NCI-H82 treated with DMSO at 0.1 percent for 48 hours (cell line): Measurements from ENCODE around the gene SLC25A34.

Source experiments
- DNase-seq: peaks from one replicate; lab custom pipeline; 2025; ENCODE audit not compliant: unreplicated experiment; lab: John Stamatoyannopoulos, UW

SLC25A34 gene

DNA sequence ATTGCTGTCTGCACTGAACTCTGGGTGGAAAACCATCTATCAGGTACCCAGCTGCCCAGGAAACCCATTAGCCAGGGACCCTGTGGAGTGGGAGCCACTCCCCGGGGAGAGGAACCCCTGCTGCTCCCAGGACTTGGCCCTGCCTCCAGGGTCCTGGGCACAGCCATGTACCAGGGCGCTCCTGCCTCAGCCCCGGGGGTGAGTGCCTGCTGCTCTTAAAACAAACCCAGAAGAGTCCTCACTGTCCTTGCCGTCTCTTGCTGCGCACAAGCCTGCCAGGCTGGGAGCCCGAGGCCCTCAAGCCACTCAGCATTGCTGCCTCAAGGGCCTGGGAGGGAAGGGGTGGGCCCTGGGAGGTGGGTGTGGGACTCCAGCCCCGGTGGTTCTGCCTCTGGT, 3.4 kb upstream of the SLC25A34 start:
- no peak for DNase-seq

DNA sequence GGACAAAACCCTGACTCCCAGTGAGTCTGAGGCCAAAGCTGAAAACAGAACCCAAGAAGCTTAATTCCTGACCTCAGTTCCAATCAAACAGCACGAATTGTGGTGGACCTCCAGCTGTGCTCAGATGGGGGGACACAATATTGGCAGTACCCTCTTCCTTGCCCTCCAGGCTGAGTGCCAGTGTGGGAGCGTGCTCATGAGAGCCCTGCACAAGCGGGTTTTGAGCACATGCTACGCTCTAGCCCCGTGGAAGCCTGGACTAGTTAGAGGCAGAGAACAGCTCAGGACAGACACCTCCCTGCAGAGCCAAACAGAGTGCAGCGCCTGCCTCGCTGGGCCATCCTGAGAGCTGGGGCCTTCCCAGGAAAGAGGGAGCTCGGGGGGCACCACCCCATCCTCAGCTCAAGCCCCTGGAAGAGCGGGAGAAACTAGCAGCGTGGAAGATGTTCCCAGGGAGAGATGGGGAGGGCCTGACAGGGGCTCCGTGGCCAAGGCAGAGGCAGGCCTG, 2.8 kb upstream of the SLC25A34 start:
- DNase-seq: no peak

DNA sequence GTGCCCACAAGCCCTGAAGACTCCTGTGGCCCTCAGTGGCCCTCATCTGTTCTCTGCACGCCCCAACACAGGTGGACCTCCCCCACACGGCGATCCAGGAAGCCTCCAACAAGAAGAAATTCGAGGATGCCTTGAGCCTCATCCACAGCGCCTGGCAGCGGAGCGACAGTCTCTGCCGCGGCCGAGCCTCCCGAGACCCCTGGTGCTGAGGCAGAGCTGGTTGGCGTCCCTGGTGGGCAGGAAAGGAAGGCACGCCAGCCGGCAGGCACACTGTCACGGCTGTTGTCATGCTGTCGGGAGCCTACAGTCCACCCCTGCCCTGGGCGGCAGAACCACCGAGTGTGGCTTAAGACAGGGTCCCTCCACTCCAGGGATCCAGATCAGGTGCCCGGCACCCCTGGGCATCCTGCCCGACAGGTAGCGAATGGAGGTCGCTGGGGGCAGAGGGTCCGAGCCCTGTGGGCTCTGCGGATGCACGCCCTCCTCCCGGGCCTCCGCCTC, 2.3 kb upstream of the SLC25A34 start:
- DNase-seq: no peak

DNA sequence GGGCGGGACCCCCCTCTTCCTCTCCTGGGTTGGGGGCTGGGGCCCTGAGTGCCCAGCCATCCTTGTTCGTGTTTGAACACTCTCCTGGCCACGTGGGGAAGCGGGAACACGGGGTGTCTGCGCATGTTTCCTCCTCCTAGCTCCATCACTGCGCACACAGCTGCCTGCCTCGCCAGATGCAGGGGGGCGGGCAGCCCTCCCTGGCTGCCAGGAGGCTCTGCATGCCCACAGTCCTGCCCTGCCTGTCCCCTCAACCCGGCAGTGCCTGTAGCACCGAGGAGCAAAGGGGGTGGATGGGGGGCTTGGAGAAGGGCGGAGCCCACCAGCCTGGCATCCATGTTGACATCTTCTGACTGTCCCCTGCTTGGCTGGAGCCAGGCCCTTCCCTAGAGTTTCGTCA, 1.8 kb upstream of the SLC25A34 start:
- no peak for DNase-seq

DNA sequence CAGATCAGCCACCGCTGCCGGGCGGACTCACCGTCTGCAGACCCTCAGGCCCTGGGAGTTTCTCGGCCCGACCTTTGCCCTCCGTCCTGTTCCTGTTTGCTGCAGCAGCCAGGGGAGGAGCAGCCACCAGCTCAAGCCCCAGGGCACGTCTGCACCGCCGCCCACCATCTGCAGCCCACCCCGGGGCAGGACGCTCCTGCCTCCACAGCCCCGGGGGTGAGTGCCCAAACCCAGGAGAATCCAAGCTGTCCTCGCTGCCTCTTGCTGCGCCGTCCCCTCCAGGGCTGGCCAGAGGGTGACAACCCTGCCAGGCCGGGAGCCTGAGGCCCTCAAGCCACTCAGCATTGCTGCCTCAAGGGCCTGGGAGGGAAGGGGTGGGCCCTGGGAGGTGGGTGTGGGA, 1.2 kb upstream of the SLC25A34 start:
- DNase-seq: no peak

DNA sequence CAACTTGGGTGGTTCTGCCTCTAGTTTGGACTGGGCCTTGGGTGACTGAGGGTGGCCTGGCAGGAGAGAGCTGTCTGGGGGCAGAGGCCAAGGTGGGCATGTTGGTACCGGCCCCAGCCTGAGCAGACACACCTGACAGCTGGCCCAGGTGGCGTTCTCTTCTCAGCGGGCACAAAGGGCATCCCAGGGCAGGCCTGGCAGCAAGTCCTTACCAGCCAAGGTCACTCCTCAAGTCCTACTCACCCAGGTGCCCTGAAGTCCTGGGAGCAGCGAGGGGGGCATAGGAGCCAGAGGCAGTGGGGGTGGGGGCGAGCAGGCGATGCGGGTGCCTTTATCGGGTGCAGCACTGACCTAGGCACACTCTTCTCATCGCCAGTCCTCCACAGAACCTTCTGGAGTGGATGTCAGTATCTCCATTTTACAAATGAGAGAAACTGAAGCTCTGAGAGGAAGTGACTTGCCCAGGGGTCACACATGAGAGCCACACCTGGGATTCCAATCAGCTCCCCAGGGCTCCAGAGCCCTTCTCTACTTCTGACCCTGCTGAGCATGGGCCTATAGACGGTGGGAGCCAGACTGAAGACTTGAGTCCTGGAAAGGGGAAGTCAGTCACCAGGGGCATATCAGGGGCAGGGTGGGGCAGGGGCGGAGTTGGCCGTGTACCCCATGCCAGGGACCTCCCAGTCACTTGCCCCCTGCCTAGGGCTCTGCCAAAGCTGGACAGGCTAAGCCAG, 587 bp upstream of the SLC25A34 start:
- DNase-seq: no peak

DNA sequence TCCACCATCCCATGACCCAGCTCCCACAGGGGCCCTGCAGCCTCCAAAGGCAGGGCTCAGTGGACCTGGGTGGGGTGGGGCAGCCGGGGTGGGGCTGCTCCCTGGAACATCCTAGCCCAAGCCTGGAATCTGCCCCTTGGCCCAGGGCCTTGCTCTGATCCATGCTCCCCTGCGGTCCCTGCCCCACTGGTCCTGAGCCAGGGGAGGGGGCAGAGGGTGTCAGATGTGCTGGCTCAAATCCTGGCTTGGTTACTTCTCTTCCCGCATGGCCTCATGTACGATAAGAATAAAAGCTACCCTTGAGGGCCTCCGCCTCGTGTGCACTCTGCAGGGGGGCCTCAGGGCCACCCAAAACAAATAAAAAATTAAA, 819 bp downstream of the SLC25A34 start:
- DNase-seq: no peak

DNA sequence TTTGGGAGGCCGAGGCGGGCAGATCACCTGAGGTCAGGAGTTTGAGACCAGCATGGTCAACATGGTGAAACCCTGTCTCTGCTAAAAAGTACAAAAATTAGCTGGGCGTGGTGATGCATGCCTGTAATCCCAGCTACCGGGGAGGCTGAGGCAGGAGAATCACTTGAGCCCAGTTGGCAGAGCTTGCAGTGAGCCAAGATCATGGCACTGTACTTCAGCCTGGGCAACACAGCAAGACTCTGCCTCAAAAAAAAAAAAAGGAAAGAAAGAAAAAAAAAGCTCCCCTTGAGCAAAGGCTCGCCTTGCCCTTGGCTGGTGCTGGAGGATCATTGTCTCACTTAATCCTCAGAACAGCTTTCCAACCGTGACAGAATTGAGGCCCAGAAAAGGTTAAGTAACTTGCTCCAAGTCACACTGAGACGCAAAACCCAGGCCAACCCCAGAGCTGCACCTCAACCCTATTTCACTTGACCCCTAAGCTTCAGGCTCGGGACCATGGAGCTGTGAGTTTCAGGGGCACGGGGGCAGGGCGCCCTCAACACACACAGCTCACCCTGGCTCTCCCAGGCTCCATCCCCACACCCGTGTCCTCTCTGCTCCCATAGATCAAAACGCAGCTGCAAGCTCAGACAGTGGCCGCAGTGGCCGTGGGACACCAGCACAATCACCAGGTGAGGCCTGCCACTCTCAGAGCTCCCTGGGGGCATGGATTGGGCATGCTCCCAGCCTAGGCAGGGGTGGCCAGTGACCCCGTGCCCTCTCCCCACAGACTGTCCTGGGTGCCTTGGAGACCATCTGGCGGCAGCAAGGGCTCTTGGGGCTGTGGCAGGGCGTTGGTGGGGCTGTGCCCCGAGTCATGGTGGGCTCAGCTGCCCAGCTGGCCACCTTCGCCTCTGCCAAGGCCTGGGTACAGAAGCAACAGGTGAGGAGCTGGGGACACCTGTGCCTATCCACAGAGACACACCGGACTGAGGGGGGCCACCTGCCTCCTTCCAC, 1.6 kb downstream of the SLC25A34 start:
- peak; percentile 16 for DNase-seq

DNA sequence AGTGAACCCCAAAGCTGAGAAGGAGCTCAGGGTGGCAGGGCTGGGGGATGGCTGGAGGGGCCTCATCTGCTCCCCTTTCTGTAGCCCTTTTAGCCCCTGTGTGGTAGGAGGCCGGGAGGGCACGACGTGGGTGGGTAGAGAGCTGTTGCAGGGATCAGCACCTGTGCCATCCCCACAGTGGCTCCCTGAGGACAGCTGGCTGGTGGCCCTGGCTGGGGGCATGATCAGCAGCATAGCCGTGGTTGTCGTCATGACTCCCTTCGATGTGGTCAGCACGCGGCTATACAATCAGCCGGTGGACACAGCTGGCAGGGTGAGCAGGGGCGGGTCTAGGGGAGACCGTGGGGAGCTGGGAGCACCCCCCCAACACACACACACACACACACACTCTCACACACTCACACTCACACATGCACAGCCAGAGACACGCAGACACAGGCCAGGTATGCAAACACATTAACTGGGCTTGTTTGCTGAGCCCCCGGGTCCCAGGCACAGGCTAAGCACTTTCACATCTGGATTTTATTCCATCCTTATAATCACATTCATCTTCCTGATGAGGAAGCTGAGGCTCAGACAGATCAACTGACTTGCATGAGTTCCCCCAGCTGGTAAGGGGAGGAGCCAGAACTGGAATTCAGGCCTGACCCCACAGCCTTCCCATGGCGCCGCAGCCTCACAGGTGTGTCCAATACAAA, 2.5 kb downstream of the SLC25A34 start:
- DNase-seq: no peak

- no peak for DNase-seq
Measured at GRCh38 chr1:15739259-15739658, 3.2 kb downstream of the SLC25A34 start.

- DNase-seq: no peak
Measured at GRCh38 chr1:15739745-15740144, 3.7 kb downstream of the SLC25A34 start.

DNA sequence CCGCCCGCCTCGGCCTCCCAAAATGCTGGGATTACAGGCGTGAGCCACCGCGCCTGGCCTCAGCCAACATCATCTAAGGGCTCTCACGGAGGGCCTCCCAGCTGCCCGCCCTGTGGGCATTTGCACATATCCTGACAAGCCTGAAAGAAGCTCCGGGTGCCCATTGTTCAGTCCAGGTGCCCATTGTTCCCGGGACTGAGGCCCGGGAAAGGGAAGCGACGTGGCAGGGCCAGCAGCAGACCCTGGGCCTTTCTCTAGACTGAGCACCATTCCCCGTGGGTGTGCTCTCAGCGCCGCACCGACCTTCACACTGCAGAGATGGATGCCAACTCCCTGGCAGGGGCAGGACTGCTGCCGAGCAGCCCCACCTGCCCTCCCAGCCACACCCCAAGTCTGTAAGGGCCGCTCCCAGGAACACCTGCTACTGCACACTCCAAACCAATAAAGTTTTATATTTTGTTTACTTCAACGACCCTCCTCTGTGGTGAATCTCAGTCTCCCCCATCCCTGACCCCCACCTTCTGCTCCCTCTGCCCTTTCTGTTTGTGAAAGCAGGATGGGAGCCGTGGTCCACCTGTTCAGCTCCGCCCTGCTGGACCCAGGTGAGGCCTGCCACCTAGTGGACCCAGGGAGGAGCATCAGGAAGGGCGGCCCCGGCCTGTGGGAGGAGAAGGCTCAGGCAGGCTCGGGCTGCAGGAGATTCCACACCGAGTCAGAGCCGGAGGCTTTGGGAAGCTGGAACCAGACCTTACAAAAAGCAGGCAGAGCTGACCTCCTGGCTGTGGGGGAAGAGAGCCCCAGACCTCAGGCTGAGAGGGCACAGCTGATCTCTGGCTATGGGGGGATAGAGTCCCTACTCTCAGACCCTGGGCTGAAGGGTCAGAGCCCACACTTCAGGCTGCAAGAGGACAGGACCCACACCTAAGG, 5.1 kb downstream of the SLC25A34 start:
- peak; percentile 34 for DNase-seq

DNA sequence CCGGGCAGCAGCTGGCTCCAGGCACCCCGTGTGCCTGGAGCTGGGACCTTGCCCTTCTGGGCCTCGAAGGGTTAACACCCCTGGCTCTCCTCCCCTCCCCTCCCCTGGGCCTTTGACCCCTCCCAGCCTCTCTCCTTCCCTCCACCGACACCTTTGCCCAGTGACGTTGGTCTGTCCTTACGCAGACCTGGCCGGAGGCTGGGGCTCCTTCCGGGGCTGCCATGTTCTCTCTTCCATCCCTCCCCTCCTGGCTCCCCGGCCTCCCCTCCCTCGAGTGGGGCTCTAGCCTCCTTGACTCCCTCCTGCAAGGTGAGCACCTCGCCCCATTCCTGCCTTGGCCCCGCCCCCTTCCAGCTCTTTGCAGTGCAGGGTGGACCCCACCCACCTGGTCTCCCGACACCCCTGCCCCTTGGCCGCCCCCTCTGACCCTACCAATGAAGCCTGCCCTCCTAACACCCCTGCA, 6.3 kb downstream of the SLC25A34 start, which contains the start of gene TMEM82:
TSS of gene TMEM82 (plus strand) at position 161 of the 463 bp plus-strand sequence. CDS start at position 222, 61 bp downstream.
- no peak for DNase-seq

GRCh38 chr1:15744122-15744679, 8.1 kb downstream of the SLC25A34 start:
- no peak for DNase-seq

- DNase-seq: no peak
Measured at GRCh38 chr1:15747378-15747777, 11.3 kb downstream of the SLC25A34 start.

DNA sequence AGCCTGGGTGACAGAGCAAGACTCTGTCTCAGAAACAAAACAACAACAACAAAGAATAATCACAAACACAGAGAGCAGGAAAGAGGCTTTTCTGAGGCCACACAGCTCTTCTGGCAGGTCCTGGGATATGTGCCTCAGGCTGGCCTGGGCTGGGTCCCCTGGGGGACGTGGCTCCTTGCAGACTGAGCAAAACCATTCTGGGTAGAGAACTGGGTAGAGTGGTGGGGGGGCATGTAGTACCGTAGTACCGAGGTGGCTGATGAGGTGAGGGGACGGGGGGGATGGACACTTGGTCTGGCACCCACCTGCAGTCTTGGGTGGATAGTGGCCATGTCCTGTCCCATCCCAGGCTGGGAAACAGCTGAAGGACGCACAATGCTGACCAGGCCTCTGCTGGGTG, 12.2 kb downstream of the SLC25A34 start:
- no peak for DNase-seq

GRCh38 chr1:15748690-15749398, 12.8 kb downstream of the SLC25A34 start:
- DNase-seq: no peak

DNA sequence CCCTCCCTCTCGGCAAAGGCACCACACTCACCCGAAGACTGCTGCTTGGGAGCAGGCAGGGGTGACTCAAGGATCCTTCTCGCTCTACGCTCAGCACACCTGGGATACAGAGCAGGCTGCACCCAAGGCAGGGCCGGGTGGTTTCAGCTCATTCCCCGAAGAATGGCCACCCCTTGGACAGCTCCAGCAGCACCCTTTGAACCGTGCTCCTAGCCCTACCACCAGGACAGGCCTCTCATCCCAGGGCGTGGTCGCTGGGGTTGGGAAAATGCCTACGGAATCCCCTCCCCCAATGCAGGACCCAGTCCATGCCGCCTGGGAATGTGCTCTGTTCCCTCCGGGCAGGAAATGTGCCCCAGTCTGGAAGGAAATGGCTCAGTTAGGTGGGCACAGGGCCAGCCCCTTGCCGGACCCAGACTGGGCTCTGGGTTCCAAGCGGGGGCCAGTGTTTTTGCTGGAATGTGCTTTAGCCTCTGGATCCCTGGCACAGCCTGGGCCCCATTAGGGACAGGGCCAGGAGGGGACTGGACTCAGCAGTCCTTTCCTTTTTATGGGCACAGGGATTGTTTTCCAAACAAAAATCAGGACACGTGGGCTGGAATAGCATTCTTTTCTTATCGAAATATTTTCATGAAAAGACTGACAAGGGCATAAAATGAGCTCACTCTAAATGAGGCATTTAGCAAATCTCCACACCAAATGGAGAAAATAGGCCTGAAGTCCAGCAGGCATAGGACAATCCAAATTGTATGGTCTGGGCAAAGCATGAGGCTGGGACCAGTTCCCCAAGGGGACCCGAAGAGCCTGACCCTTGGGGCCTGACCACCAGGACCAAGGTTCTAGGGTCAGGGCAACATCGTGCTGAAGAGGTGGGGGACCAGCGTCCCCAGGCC, 13.6 kb downstream of the SLC25A34 start:
- no peak for DNase-seq
